IMR-90 (cell line): ENCODE measurements around the gene MRPL58. TPM values are rescaled to one million over a fixed set of nuclear protein-coding genes. Genes with fewer than 3 reads are reported as not detected.

Source experiments
- ATAC-seq: fragments of 200-7000 bp; cut with Tn5 transposase; 2 replicates; pipeline ENCODE4 v1.9.1; 2020; ENCODE audit warnings: low read depth, mild to moderate bottlenecking, moderate library complexity
- BruUV-seq: library from RNA; stranded (reverse); fragments of 400-500 nt; replicated peaks from 2 replicates; lab custom pipeline; 2021; lab: Mats Ljungman, UMichigan
- CTCF ChIA-PET: fragments of 300-600 bp; formaldehyde crosslinking; extraction: SDS; loops from one replicate; lab custom pipeline; 2021; ENCODE audit warnings: antibody characterized with exemption; lab: Yijun Ruan, JAX
- POLR2A ChIA-PET: fragments of 300-600 bp; sonication (Branson Sonifier 250); formaldehyde crosslinking; loops from one replicate; lab custom pipeline; 2022; ENCODE audit warnings: antibody characterized with exemption; ENCODE audit not compliant: unreplicated experiment; lab: Charles Lee
- DNase-seq: peaks from one replicate; pipeline ENCODE4 v3.0.0; 2013
- H2AFZ ChIP-seq: replicated peaks from 2 replicates; pipeline ENCODE3; 2013; ENCODE audit warnings: low read length, mild to moderate bottlenecking; ENCODE audit not compliant: poor library complexity
- H2AK5ac ChIP-seq: 2 replicates; pipeline ENCODE4 v1.6.1; 2013; ENCODE audit warnings: low read depth, low read length, inconsistent platforms
- H2AK9ac ChIP-seq: replicated peaks from 2 replicates; pipeline ENCODE3; 2013; ENCODE audit warnings: mild to moderate bottlenecking, low read depth, low read length, moderate library complexity; ENCODE audit not compliant: poor library complexity
- H2BK120ac ChIP-seq: 2 replicates; pipeline ENCODE4 v1.6.1; 2013; ENCODE audit warnings: low read depth, low read length, inconsistent platforms
- H2BK15ac ChIP-seq: 3 replicates; pipeline ENCODE4 v1.6.1; 2013; ENCODE audit warnings: low read depth, low read length, inconsistent platforms
- H2BK20ac ChIP-seq: 2 replicates; pipeline ENCODE4 v1.6.1; 2013; ENCODE audit warnings: low read depth, mild to moderate bottlenecking, inconsistent platforms, low read length, moderate library complexity
- H2BK5ac ChIP-seq: 2 replicates; pipeline ENCODE4 v1.6.1; 2013; ENCODE audit warnings: mild to moderate bottlenecking, low read depth, low read length, inconsistent platforms; ENCODE audit not compliant: poor library complexity, severe bottlenecking
- H3K14ac ChIP-seq: replicated peaks from 2 replicates; pipeline ENCODE4 v1.6.1; 2013; ENCODE audit warnings: low read depth, low read length, inconsistent platforms
- H3K18ac ChIP-seq: 2 replicates; pipeline ENCODE4 v1.6.1; 2013; ENCODE audit warnings: low read depth, low read length, control low read depth
- H3K23ac ChIP-seq: 2 replicates; pipeline ENCODE4 v1.6.1; 2013; ENCODE audit warnings: low read depth, low read length, inconsistent platforms
- H3K27ac ChIP-seq: 2 replicates; pipeline ENCODE4 v1.5.1; 2013; ENCODE audit warnings: mild to moderate bottlenecking, control low read depth, low read length; ENCODE audit not compliant: insufficient read depth
- H3K27me3 ChIP-seq: 2 replicates; pipeline ENCODE4 v1.6.1; 2013; ENCODE audit warnings: low read length; ENCODE audit not compliant: control insufficient read depth, insufficient read depth
- H3K36me3 ChIP-seq: 2 replicates; pipeline ENCODE4 v1.6.1; 2013; ENCODE audit warnings: low read length, mixed read lengths; ENCODE audit not compliant: control insufficient read depth, insufficient read depth
- H3K4ac ChIP-seq: 2 replicates; pipeline ENCODE4 v1.6.1; 2013; ENCODE audit warnings: low read depth, low read length, inconsistent platforms
- H3K4me1 ChIP-seq: 2 replicates; pipeline ENCODE4 v1.6.1; 2013; ENCODE audit warnings: low read length, mixed read lengths; ENCODE audit not compliant: control insufficient read depth, insufficient read depth
- H3K4me2 ChIP-seq: 2 replicates; pipeline ENCODE4 v1.6.1; 2013; ENCODE audit warnings: low read depth, mild to moderate bottlenecking, control low read depth, low read length, moderate library complexity
- H3K4me3 ChIP-seq: 2 replicates; pipeline ENCODE4 v1.5.1; 2013; ENCODE audit warnings: low read depth, mild to moderate bottlenecking, control low read depth, low read length, moderate library complexity; ENCODE audit not compliant: insufficient read depth
- H3K56ac ChIP-seq: 2 replicates; pipeline ENCODE4 v1.6.1; 2013; ENCODE audit warnings: low read length, inconsistent platforms; ENCODE audit not compliant: insufficient read depth; ENCODE audit errors: extremely low read depth
- H3K79me1 ChIP-seq, 2 experiments: 2 replicates each; pipeline ENCODE4 v1.6.1; 2013; ENCODE audit warnings: low read length in 2 of 2, inconsistent platforms in 1 of 2, low read depth in 1 of 2
- H3K9ac ChIP-seq: 2 replicates; pipeline ENCODE4 v1.6.1; 2013; ENCODE audit warnings: low read depth, low read length, control low read depth
- H3K9me1 ChIP-seq: 2 replicates; pipeline ENCODE4 v1.6.1; 2013; ENCODE audit warnings: low read length, inconsistent platforms; ENCODE audit not compliant: insufficient read depth
- H3K9me3 ChIP-seq: 2 replicates; pipeline ENCODE4 v1.6.1; 2013; ENCODE audit warnings: low read length; ENCODE audit not compliant: control insufficient read depth, insufficient read depth
- H4K20me1 ChIP-seq: 2 replicates; pipeline ENCODE4 v1.6.1; 2013; ENCODE audit warnings: low read length, inconsistent platforms; ENCODE audit not compliant: insufficient read depth
- H4K5ac ChIP-seq: 2 replicates; pipeline ENCODE4 v1.6.1; 2013; ENCODE audit warnings: mild to moderate bottlenecking, low read depth, low read length, control low read depth
- H4K8ac ChIP-seq, 2 experiments: 2 replicates each; pipeline ENCODE4 v1.6.1; 2013; ENCODE audit warnings: low read depth in 2 of 2, low read length in 2 of 2, control low read depth in 1 of 2, inconsistent platforms in 1 of 2
- H4K91ac ChIP-seq: 2 replicates; pipeline ENCODE4 v1.6.1; 2013; ENCODE audit warnings: low read depth, low read length, inconsistent platforms; ENCODE audit not compliant: insufficient read depth
- BHLHE40 ChIP-seq: fragments of 150-350 bp; IDR thresholded peaks from 2 replicates; pipeline ENCODE4 v1.6.1; 2016; ENCODE audit warnings: mild to moderate bottlenecking, low read depth, low read length
- CEBPB ChIP-seq: IDR thresholded peaks from 2 replicates; pipeline ENCODE4 v1.6.1; 2012; ENCODE audit warnings: low read depth, low read length, improper control_type of control experiment
- CHD1 ChIP-seq: IDR thresholded peaks from 2 replicates; pipeline ENCODE4 v1.6.1; 2012; ENCODE audit warnings: low read depth, low read length, improper control_type of control experiment
- FOS ChIP-seq: fragments of 150-350 bp; IDR thresholded peaks from 2 replicates; pipeline ENCODE4 v1.6.1; 2016; ENCODE audit warnings: low read depth, low read length
- MAFK ChIP-seq: IDR thresholded peaks from 2 replicates; pipeline ENCODE4 v1.6.1; 2012; ENCODE audit warnings: low read depth, low read length, improper control_type of control experiment
- MAZ ChIP-seq: IDR thresholded peaks from 2 replicates; pipeline ENCODE4 v1.6.1; 2012; ENCODE audit warnings: low read depth, mild to moderate bottlenecking, low read length, improper control_type of control experiment, moderate library complexity, borderline replicate concordance
- NFE2L2 ChIP-seq: fragments of 150-350 bp; IDR thresholded peaks from 2 replicates; pipeline ENCODE4 v1.6.1; 2016; ENCODE audit warnings: low read depth, mild to moderate bottlenecking, low read length
- POLR2A ChIP-seq: IDR thresholded peaks from 2 replicates; pipeline ENCODE4 v1.6.1; 2012; ENCODE audit warnings: mild to moderate bottlenecking, low read depth, low read length
- RAD21 ChIP-seq: IDR thresholded peaks from 2 replicates; pipeline ENCODE4 v1.6.1; 2012; ENCODE audit warnings: low read length, improper control_type of control experiment
- RCOR1 ChIP-seq: IDR thresholded peaks from 2 replicates; pipeline ENCODE4 v1.6.1; 2012; ENCODE audit warnings: mild to moderate bottlenecking, low read length, improper control_type of control experiment; ENCODE audit not compliant: insufficient replicate concordance
- RFX5 ChIP-seq: IDR thresholded peaks from 2 replicates; pipeline ENCODE4 v1.8.0; 2012; ENCODE audit warnings: low read depth, mild to moderate bottlenecking, low read length, moderate library complexity
- SMC3 ChIP-seq: fragments of 150-350 bp; IDR thresholded peaks from 2 replicates; pipeline ENCODE4 v1.6.1; 2016; ENCODE audit warnings: low read depth, mild to moderate bottlenecking, antibody characterized with exemption, low read length, moderate library complexity
- WGBS, 2 experiments: methylation state at CpG; one replicate each; pipeline versions ENCODE4 v1.1.5 to v1.1.7; 2013; ENCODE audit warnings: missing lambda C conversion rate in 2 of 2; ENCODE audit not compliant: insufficient read length in 1 of 2; ENCODE audit errors: extremely low coverage in 2 of 2; 5-methylcytosine and 5-hydroxymethylcytosine counted together
- dilution Hi-C: fragments of 300-500 bp; cut with HindIII; formaldehyde crosslinking; loops from one replicate; pipeline ENCODE4 v1.14.3; 2018; ENCODE audit warnings: low sequenced_read_pairs; ENCODE audit not compliant: unreplicated experiment
- in situ Hi-C: fragments of 300-500 bp; cut with MboI; formaldehyde crosslinking; loops from 3 replicates; pipeline ENCODE4 v1.14.3; 2019; ENCODE audit warnings: low sequenced_read_pairs, inconsistent platforms, mixed read lengths
- intact Hi-C: fragments of 100-400 bp; cut with micrococcal nuclease; formaldehyde crosslinking; loops from 2 replicates; pipeline ENCODE4 v1.10.0; 2022
- polyA plus RNA-seq, 3 experiments: library from polyadenylated mRNA; depleted of rRNA; stranded (reverse); fragments of >200 nt; gene quantifications; 2 replicates each; pipeline ENCODE4 v1.2.3, GENCODE V29; 2012; ENCODE audit warnings: low replicate concordance in 1 of 3
- total RNA-seq: library from RNA; depleted of rRNA; stranded (reverse); fragments of >200 nt; gene quantifications from 2 replicates; pipeline ENCODE4 v1.2.3, GENCODE V29; 2012
- TF ChIP-seq, protein P1 (sequence below): conservative IDR thresholded peaks from 2 replicates; pipeline ENCODE4 v1.5.1; 2012; ENCODE audit warnings: mild to moderate bottlenecking, low read depth, low read length, improper control_type of control experiment
- TF ChIP-seq, protein P2 (sequence below): fragments of 150-350 bp; IDR thresholded peaks from 2 replicates; pipeline ENCODE4 v1.6.1; 2016; ENCODE audit warnings: low read depth, mild to moderate bottlenecking, low read length, moderate library complexity, borderline replicate concordance
- TF ChIP-seq, protein P3 (sequence below): fragments of 150-350 bp; IDR thresholded peaks from 2 replicates; pipeline ENCODE4 v1.6.1; 2017; ENCODE audit warnings: mild to moderate bottlenecking, antibody characterized with exemption, low read length, low read depth

The MRPL58 gene
- total and polyA plus RNA-seq, 2 of the 4 experiments (the other 2 are of a cell fraction): 42.5 to 53.0 TPM

DNA sequence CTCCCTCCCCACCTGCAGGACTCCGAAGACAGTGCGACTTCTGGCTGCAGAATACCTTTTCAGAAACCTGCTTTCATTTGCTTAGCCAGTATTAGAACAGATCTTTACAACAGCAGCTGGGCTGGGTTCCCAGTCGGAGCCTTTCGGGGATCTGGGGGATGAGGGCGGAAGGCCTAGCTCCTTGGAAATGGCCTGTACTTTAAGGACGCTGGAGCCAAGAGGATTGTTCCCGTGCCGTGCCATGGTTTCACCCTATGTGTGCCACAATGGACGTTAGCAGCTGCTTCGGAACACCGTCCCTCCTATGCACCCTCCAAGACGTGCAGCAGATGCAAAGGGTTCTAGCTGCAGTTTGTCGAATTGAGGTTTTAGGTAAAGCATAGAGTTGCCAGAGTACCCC, 50.7 kb downstream of the MRPL58 start:
- Histone ChIP-seq H4K20me1 (no peaks in the 10 kb centered on the region), H4K5ac (no peak overlapping the region), H3K4me3 (no peak overlapping the region), H2AFZ (no peak overlapping the region), H2AK9ac (no peak overlapping the region), H3K14ac (no peak overlapping the region), H3K4me2 (no peak overlapping the region), H2BK20ac (no peak overlapping the region), H3K36me3 (peaks cover 46% of the 10 kb centered on the region), H4K91ac (no peak overlapping the region), H2AK5ac (no peak overlapping the region), H3K4ac (no peak overlapping the region), H3K23ac (no peak overlapping the region), H2BK5ac (no peak overlapping the region), H3K9me1 (0 out of 2 replicates have a peak, but pooled peaks cover 3% of the 10 kb centered on the region), H3K9me3 (no peaks in the 10 kb centered on the region), H3K9ac (no peak overlapping the region), H3K79me1 (peaks cover 3 to 5% of the 10 kb centered on the region in 2 experiments; a peak in 3 of 4 replicates), H3K56ac (no peak overlapping the region), H3K4me1 (peaks cover 6% of the 10 kb centered on the region; the same call in 1 of the 2 replicates), H2BK120ac (no peak overlapping the region), H2BK15ac (no peak overlapping the region), H3K27ac (no peak overlapping the region), H3K27me3 (no peaks in the 10 kb centered on the region), H3K18ac (no peak overlapping the region), H4K8ac (no peak overlapping the region)
- CTCF ChIA-PET: interaction anchor here (1.1 kb wide), 1 partner anchor 42 kb away, joined by 3 read pairs; no protein-coding TSS in a partner anchor
- no peak for DNase-seq
- no peak for ATAC-seq
- in situ Hi-C loops (loop anchor here (10.0 to 25.0 kb wide), 2 partner anchors 142 to 349 kb away; partner anchors contain the start of genes GRB2 and NUP85), intact Hi-C loops (loop anchor here (5.0 to 10.0 kb wide), 2 partner anchors 49 to 142 kb away; partner anchors contain the start of gene NUP85), dilution Hi-C loops (no loop called here)
- 89% methylated on average over 4 of the region's 13 CpGs; no CpG with 5 or more reads in 1 of the 2 experiments for whole genome bisulfite sequencing, 2 experiments
- POLR2A ChIA-PET: no interaction called here
- TF ChIP-seq, protein P1, sequence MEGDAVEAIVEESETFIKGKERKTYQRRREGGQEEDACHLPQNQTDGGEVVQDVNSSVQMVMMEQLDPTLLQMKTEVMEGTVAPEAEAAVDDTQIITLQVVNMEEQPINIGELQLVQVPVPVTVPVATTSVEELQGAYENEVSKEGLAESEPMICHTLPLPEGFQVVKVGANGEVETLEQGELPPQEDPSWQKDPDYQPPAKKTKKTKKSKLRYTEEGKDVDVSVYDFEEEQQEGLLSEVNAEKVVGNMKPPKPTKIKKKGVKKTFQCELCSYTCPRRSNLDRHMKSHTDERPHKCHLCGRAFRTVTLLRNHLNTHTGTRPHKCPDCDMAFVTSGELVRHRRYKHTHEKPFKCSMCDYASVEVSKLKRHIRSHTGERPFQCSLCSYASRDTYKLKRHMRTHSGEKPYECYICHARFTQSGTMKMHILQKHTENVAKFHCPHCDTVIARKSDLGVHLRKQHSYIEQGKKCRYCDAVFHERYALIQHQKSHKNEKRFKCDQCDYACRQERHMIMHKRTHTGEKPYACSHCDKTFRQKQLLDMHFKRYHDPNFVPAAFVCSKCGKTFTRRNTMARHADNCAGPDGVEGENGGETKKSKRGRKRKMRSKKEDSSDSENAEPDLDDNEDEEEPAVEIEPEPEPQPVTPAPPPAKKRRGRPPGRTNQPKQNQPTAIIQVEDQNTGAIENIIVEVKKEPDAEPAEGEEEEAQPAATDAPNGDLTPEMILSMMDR: no peak
- no peak for TF ChIP-seq RAD21
- TF ChIP-seq BHLHE40: no peak
- TF ChIP-seq POLR2A: no peak
- no peak for TF ChIP-seq RCOR1
- TF ChIP-seq SMC3: no peak
- no peak for TF ChIP-seq FOS
- no peak for TF ChIP-seq MAZ
- no peak for TF ChIP-seq RFX5
- no peak for TF ChIP-seq NFE2L2
- TF ChIP-seq, protein P2, sequence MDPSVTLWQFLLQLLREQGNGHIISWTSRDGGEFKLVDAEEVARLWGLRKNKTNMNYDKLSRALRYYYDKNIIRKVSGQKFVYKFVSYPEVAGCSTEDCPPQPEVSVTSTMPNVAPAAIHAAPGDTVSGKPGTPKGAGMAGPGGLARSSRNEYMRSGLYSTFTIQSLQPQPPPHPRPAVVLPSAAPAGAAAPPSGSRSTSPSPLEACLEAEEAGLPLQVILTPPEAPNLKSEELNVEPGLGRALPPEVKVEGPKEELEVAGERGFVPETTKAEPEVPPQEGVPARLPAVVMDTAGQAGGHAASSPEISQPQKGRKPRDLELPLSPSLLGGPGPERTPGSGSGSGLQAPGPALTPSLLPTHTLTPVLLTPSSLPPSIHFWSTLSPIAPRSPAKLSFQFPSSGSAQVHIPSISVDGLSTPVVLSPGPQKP: no peak
- TF ChIP-seq, protein P3, sequence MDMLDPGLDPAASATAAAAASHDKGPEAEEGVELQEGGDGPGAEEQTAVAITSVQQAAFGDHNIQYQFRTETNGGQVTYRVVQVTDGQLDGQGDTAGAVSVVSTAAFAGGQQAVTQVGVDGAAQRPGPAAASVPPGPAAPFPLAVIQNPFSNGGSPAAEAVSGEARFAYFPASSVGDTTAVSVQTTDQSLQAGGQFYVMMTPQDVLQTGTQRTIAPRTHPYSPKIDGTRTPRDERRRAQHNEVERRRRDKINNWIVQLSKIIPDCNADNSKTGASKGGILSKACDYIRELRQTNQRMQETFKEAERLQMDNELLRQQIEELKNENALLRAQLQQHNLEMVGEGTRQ: no peak
- TF ChIP-seq CEBPB: no peak
- TF ChIP-seq CHD1: no peak
- TF ChIP-seq MAFK: no peak
- no TSS peak for BruUV-seq
